HEK293 (cell line): ENCODE results near the gene ACTA2.

Experiments
- CTCF ChIA-PET: fragments of 350-600 bp; formaldehyde crosslinking; extraction: SDS; loops from one replicate; lab custom pipeline; 2021; ENCODE audit warnings: antibody characterized with exemption; lab: Yijun Ruan, JAX
- POLR2A ChIA-PET: fragments of 300-600 bp; formaldehyde crosslinking; extraction: SDS; loops from one replicate; lab custom pipeline; 2020; ENCODE audit warnings: antibody characterized with exemption, inconsistent platforms; lab: Yijun Ruan, JAX
- H3K27ac ChIP-seq: fragments of 200-500 bp; sonication (Bioruptor generic); 2 replicates; pipeline ENCODE4 v1.5.1; 2014; ENCODE audit warnings: low read depth, low read length, control low read depth, inconsistent platforms; ENCODE audit errors: extremely low read depth
- H3K36me3 ChIP-seq, 2 experiments: fragments of 200-500 bp in 1 of 2; sonication (Bioruptor generic) in 1 of 2; 1 replicate in 1 of 2; 2 replicates in 1 of 2; pipeline ENCODE4 v1.5.1; 2014 to 2017; ENCODE audit warnings: inconsistent platforms in 2 of 2, low read length in 2 of 2; ENCODE audit not compliant: control insufficient read depth in 2 of 2, insufficient read depth in 1 of 2
- H3K4me1 ChIP-seq: fragments of 200-500 bp; sonication (Bioruptor generic); 2 replicates; pipeline ENCODE4 v1.5.1; 2014; ENCODE audit warnings: mild to moderate bottlenecking, low read length, inconsistent platforms; ENCODE audit not compliant: control insufficient read depth, insufficient read depth
- H3K4me3 ChIP-seq: 2 replicates; pipeline ENCODE4 v1.5.1; 2011; ENCODE audit warnings: low read depth, mild to moderate bottlenecking, control low read depth, low read length, moderate library complexity
- H3K9me3 ChIP-seq: fragments of 200-500 bp; sonication (Bioruptor generic); 2 replicates; pipeline ENCODE4 v1.5.1; 2014; ENCODE audit warnings: low read depth, low read length, inconsistent platforms; ENCODE audit not compliant: control insufficient read depth, insufficient read depth
- HIC1 ChIP-seq: fragments of 450-650 bp; formaldehyde crosslinking; IDR thresholded peaks from 2 replicates; pipeline ENCODE4 v1.5.1; 2016; ENCODE audit warnings: missing biosample characterization, missing genetic modification characterization
- KLF7 ChIP-seq: fragments of 450-650 bp; formaldehyde crosslinking; IDR thresholded peaks from 2 replicates; pipeline ENCODE4 v1.5.1; 2016; ENCODE audit warnings: missing biosample characterization, missing genetic modification characterization, borderline replicate concordance
- PATZ1 ChIP-seq: fragments of 450-650 bp; formaldehyde crosslinking; IDR thresholded peaks from 2 replicates; pipeline ENCODE4 v1.5.1; 2016; ENCODE audit warnings: missing biosample characterization, missing genetic modification characterization
- PRDM2 ChIP-seq: fragments of 450-650 bp; formaldehyde crosslinking; IDR thresholded peaks from 2 replicates; pipeline ENCODE4 v1.5.1; 2016; ENCODE audit warnings: missing biosample characterization, missing genetic modification characterization, borderline replicate concordance
- SCRT2 ChIP-seq: fragments of 450-650 bp; formaldehyde crosslinking; IDR thresholded peaks from 2 replicates; pipeline ENCODE4 v1.5.1; 2016; ENCODE audit warnings: missing biosample characterization, missing genetic modification characterization
- ZEB2 ChIP-seq: fragments of 450-650 bp; formaldehyde crosslinking; IDR thresholded peaks from 2 replicates; pipeline ENCODE4 v1.5.1; 2016; ENCODE audit warnings: missing biosample characterization, missing genetic modification characterization
- ZNF155 ChIP-seq: fragments of 450-650 bp; formaldehyde crosslinking; IDR thresholded peaks from 2 replicates; pipeline ENCODE4 v1.5.1; 2016; ENCODE audit warnings: missing biosample characterization, missing genetic modification characterization
- ZNF184 ChIP-seq: fragments of 450-650 bp; IDR thresholded peaks from 2 replicates; pipeline ENCODE4 v1.5.1; 2018; ENCODE audit warnings: missing biosample characterization, mild to moderate bottlenecking, missing genetic modification characterization
- ZNF211 ChIP-seq: fragments of 450-650 bp; formaldehyde crosslinking; IDR thresholded peaks from 2 replicates; pipeline ENCODE4 v1.5.1; 2016; ENCODE audit warnings: low read depth, missing biosample characterization, missing genetic modification characterization
- ZNF248 ChIP-seq: fragments of 450-650 bp; formaldehyde crosslinking; IDR thresholded peaks from 2 replicates; pipeline ENCODE4 v1.5.1; 2017; ENCODE audit warnings: missing biosample characterization, missing genetic modification characterization
- ZNF350 ChIP-seq: fragments of 450-650 bp; formaldehyde crosslinking; IDR thresholded peaks from 2 replicates; pipeline ENCODE4 v1.5.0; 2017; ENCODE audit warnings: missing biosample characterization, mild to moderate bottlenecking, missing genetic modification characterization
- ZNF518A ChIP-seq: fragments of 450-650 bp; formaldehyde crosslinking; conservative IDR thresholded peaks from 2 replicates; pipeline ENCODE4 v1.5.1; 2016; ENCODE audit warnings: low read depth, missing biosample characterization, missing genetic modification characterization
- ZNF560 ChIP-seq: fragments of 450-650 bp; formaldehyde crosslinking; IDR thresholded peaks from 2 replicates; pipeline ENCODE4 v1.5.1; 2017; ENCODE audit warnings: missing biosample characterization, missing genetic modification characterization, borderline replicate concordance
- ZNF585B ChIP-seq: fragments of 450-650 bp; formaldehyde crosslinking; IDR thresholded peaks from 2 replicates; pipeline ENCODE4 v1.5.1; 2016; ENCODE audit warnings: missing biosample characterization, missing genetic modification characterization
- ZNF600 ChIP-seq: fragments of 450-650 bp; formaldehyde crosslinking; IDR thresholded peaks from 2 replicates; pipeline ENCODE4 v1.5.1; 2016; ENCODE audit warnings: missing biosample characterization, missing genetic modification characterization
- ZNF654 ChIP-seq: fragments of 450-650 bp; formaldehyde crosslinking; IDR thresholded peaks from 2 replicates; pipeline ENCODE4 v1.5.1; 2016; ENCODE audit warnings: low read depth, missing biosample characterization, missing genetic modification characterization
- ZNF707 ChIP-seq: fragments of 450-650 bp; formaldehyde crosslinking; IDR thresholded peaks from 2 replicates; pipeline ENCODE4 v1.5.1; 2016; ENCODE audit warnings: missing biosample characterization, missing genetic modification characterization

The ACTA2 gene

GRCh38 chr10:88986549-88987242, 34.1 kb upstream of the ACTA2 start:
- H3K4me1 ChIP-seq: peaks cover 7% of the 10 kb centered on the region
- CTCF ChIA-PET: interaction anchor here (0.6 to 7.4 kb wide), 29 partner anchors 8 to 946 kb away, joined by 3 to 137 read pairs (median 5); partner anchors contain the start of genes CH25H and LIPN
- POLR2A ChIA-PET: no interaction called here
- H3K36me3 ChIP-seq: peaks cover 0 to 3% of the 10 kb centered on the region in 2 experiments; a peak in 1 of 3 replicates
- no peak overlapping the region for H3K4me3 ChIP-seq
- no peak for TF ChIP-seq ZNF518A (tag by site-specific recombination)
- peak; percentile 56 for TF ChIP-seq ZNF654 (tag by site-specific recombination)
- H3K9me3 ChIP-seq: no peaks in the 10 kb centered on the region
- no peak overlapping the region for H3K27ac ChIP-seq

GRCh38 chr10:88984525-88984924, 32.0 kb upstream of the ACTA2 start:
- Histone ChIP-seq H3K36me3 (peaks cover 0 to 3% of the 10 kb centered on the region in 2 experiments; a peak in 1 of 3 replicates), H3K9me3 (no peaks in the 10 kb centered on the region), H3K4me3 (no peak overlapping the region), H3K27ac (no peak overlapping the region), H3K4me1 (peaks cover 7% of the 10 kb centered on the region)
- ChIA-PET POLR2A (no interaction called here), CTCF (interaction anchor here (4.1 kb wide), 1 partner anchor 51 kb away, joined by 23 read pairs; no protein-coding TSS in a partner anchor)
- TF ChIP-seq ZNF155 (tag by site-specific recombination) (no peak), ZEB2 (tag by site-specific recombination) (no peak), ZNF211 (no peak), SCRT2 (tag by site-specific recombination) (no peak), ZNF707 (tag by site-specific recombination) (no peak), ZNF585B (tag by site-specific recombination) (no peak), ZNF350 (no peak), ZNF184 (tag by site-specific recombination) (no peak), ZNF248 (tag by site-specific recombination) (no peak), KLF7 (no peak), PATZ1 (tag by site-specific recombination) (no peak), HIC1 (tag by site-specific recombination) (no peak), ZNF560 (tag by site-specific recombination) (no peak), PRDM2 (tag by site-specific recombination) (no peak), ZNF600 (tag by site-specific recombination) (no peak)
